GM18502 (cell line): ENCODE results near the gene SCD5.

Source experiments
- ATAC-seq: cut with Tn5 transposase; IDR thresholded peaks from one replicate; pipeline ENCODE4 v1.9.1; 2021; ENCODE audit warnings: mild to moderate bottlenecking; ENCODE audit not compliant: unreplicated experiment, poor library complexity

Gene SCD5

GRCh38 chr4:82610041-82610440 lies 188.6 kb downstream of the SCD5 start:
- ATAC-seq = no peak

- no peak for ATAC-seq
Measured at GRCh38 chr4:82606622-82607021, 192.0 kb downstream of the SCD5 start.

DNA sequence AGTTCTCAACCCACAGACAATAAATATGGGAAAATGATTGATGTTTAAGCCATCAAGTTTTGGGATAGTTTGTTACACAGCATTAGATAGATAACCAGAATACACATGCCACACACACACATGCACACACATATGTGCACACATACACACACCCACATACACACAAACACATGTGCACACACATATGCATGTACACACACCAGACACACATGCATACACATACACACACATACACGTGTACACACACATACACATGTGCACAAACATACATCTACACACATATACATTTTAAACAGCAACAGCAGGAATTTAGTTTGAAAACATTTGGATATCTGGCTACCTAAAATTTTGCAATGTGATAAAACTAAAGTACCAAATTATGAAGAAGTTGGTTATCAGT lies 194.1 kb downstream of the SCD5 start:
- ATAC-seq = no peak

- ATAC-seq = no peak
Measured at GRCh38 chr4:82601242-82602015, 197.2 kb downstream of the SCD5 start.

GRCh38 chr4:82599336-82599735 lies 199.3 kb downstream of the SCD5 start:
- no peak for ATAC-seq

GRCh38 chr4:82594456-82594855 lies 204.1 kb downstream of the SCD5 start:
- ATAC-seq = no peak

GRCh38 chr4:82593411-82593810 lies 205.2 kb downstream of the SCD5 start:
- ATAC-seq = no peak

GRCh38 chr4:82592639-82593038 lies 206.0 kb downstream of the SCD5 start:
- no peak for ATAC-seq

- no peak for ATAC-seq
Measured at GRCh38 chr4:82591592-82591991, 207.0 kb downstream of the SCD5 start.

DNA sequence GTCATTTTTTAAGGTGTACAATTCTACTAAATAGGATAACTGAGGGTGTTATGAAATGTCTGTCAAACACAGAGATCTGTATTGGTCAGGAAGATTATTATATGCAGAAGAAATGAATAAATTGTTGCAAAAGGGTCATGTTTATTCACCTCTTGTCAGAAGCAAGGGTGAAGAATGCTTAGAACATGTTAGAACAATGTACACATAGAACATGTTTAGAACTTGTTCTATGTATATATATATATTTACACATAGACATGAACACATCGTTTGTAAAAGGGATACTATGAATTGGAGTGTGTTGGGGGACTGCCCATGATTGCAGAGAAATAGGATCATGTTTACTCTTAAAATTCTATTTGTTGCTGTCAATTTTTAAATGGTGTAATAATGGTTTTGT lies 208.8 kb downstream of the SCD5 start:
- no peak for ATAC-seq

GRCh38 chr4:82588771-82589270 lies 209.8 kb downstream of the SCD5 start:
- ATAC-seq = no peak

- ATAC-seq = no peak
Measured at GRCh38 chr4:82587826-82588540, 210.6 kb downstream of the SCD5 start.

DNA sequence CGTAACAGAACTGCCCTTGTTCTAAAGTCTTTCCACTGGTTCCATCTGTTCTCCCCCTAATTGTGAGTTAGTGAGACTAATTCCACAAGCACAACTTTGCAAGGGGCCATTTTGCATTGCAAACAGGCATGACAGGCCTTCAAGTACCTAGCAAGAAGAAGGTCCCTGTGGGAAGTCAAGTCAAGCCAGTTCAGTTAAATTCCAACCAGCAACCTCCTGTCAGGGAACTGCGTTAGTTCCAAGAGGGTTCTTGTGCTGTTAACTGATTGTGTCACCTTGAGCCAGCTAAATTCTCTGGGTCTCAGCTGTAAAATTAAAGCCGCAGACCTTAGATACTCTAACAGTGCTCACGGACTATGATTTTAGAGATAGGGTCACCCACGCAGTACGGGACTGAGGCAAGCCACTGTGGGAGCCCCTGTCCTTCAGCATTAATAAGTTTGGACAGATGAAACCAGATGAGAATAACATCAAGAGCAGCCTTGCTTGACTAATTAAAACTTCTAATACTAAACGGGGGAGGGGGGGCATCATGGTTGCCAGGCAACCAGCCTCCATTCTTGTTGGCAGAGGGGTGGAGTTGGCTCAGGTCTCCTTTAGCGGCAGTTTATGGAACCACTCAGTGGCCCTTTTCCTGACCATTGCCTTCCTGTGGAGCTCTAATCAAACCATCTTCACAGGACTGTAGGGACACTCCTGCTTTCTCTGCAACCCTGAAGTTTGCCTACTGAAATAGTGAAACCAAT lies 212.7 kb downstream of the SCD5 start:
- ATAC-seq = no peak

DNA sequence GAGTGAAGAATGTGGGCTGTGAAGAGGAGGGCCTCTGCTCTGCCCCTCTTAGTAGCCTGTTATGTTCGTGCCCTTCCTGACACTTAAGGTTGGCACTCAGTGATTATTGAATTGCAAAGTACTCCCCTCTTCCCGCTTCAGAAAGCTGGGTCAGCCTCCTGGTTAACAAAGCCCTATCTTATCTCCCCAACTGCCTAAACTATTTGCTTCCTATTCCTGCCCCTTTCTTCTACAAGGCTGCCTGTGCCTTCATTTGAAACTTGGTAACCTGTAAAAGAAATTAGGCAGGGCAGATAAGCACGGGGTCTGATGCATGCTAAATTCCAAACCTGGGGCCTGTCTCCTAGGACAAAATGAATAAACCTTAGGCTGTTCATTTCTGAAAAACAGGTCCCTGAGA lies 213.7 kb downstream of the SCD5 start:
- no peak for ATAC-seq

- ATAC-seq = no peak
Measured at GRCh38 chr4:82583897-82584587, 214.6 kb downstream of the SCD5 start.

GRCh38 chr4:82579932-82580331 lies 218.7 kb downstream of the SCD5 start:
- no peak for ATAC-seq
